Ectodermal cell (in vitro differentiated cells): ENCODE data around the gene NEDD9.

Experiments used
- H3K27ac ChIP-seq: 2 replicates; pipeline ENCODE4 v1.7.0; 2013; ENCODE audit warnings: mild to moderate bottlenecking, low read depth, low read length; ENCODE audit not compliant: insufficient read depth, poor library complexity, severe bottlenecking
- H3K27me3 ChIP-seq: 2 replicates; pipeline ENCODE4 v1.7.0; 2013; ENCODE audit warnings: mild to moderate bottlenecking, low read length; ENCODE audit not compliant: insufficient read depth, control insufficient read depth, poor library complexity, severe bottlenecking
- H3K36me3 ChIP-seq: one replicate; pipeline ENCODE4 v1.7.0; 2013; ENCODE audit warnings: low read length; ENCODE audit not compliant: control insufficient read depth, insufficient read depth
- H3K4me1 ChIP-seq: one replicate; pipeline ENCODE4 v1.7.0; 2013; ENCODE audit warnings: low read length; ENCODE audit not compliant: control insufficient read depth, insufficient read depth
- H3K4me3 ChIP-seq: 2 replicates; pipeline ENCODE4 v1.7.0; 2013; ENCODE audit warnings: low read depth, low read length, control low read depth; ENCODE audit not compliant: insufficient read depth
- H3K9me3 ChIP-seq: 2 replicates; pipeline ENCODE4 v1.7.0; 2013; ENCODE audit warnings: mild to moderate bottlenecking, low read length, moderate library complexity; ENCODE audit not compliant: control insufficient read depth
- WGBS, 2 experiments: methylation state at CpG; one replicate each; pipeline ENCODE4 v1.1.7; 2013; ENCODE audit warnings: missing lambda C conversion rate in 2 of 2; 5-methylcytosine and 5-hydroxymethylcytosine counted together

The NEDD9 gene

GRCh38 chr6:11208854-11209253 is 23.6 kb downstream of the NEDD9 start:
- Histone ChIP-seq H3K4me1 (peaks cover 17% of the 10 kb centered on the region), H3K9me3 (no peaks in the 10 kb centered on the region), H3K4me3 (no peak overlapping the region), H3K27ac (no peak overlapping the region), H3K27me3 (no peaks in the 10 kb centered on the region), H3K36me3 (peaks cover 4% of the 10 kb centered on the region)
- WGBS, 2 experiments: no CpG with 5 or more reads among the region's 1 CpG

GRCh38 chr6:11208267-11208666 is 24.2 kb downstream of the NEDD9 start:
- H3K27ac ChIP-seq: no peak overlapping the region
- H3K4me1 ChIP-seq: peaks cover 23% of the 10 kb centered on the region
- H3K9me3 ChIP-seq: no peaks in the 10 kb centered on the region
- H3K27me3 ChIP-seq: no peaks in the 10 kb centered on the region
- H3K36me3 ChIP-seq: peaks cover 4% of the 10 kb centered on the region
- WGBS, 2 experiments: 95 to 100% methylated on average over 3 of the region's 3 CpGs
- no peak overlapping the region for H3K4me3 ChIP-seq

GRCh38 chr6:11207199-11207968 is 25.1 kb downstream of the NEDD9 start:
- 92 to 96% methylated on average over 5 of the region's 5 CpGs for WGBS, 2 experiments
- H3K36me3 ChIP-seq: no peaks in the 10 kb centered on the region
- H3K9me3 ChIP-seq: no peaks in the 10 kb centered on the region
- peaks cover 30% of the 10 kb centered on the region for H3K4me1 ChIP-seq
- no peak overlapping the region for H3K4me3 ChIP-seq
- H3K27me3 ChIP-seq: no peaks in the 10 kb centered on the region
- no peak overlapping the region for H3K27ac ChIP-seq

GRCh38 chr6:11206576-11206975 is 25.9 kb downstream of the NEDD9 start:
- Histone ChIP-seq H3K9me3 (no peaks in the 10 kb centered on the region), H3K27me3 (no peaks in the 10 kb centered on the region), H3K4me3 (no peak overlapping the region), H3K27ac (no peak overlapping the region), H3K36me3 (no peaks in the 10 kb centered on the region), H3K4me1 (peaks cover 28% of the 10 kb centered on the region)
- 83 to 100% methylated on average over 2 to 3 of the region's 3 CpGs for WGBS, 2 experiments

GRCh38 chr6:11204794-11205366 is 27.6 kb downstream of the NEDD9 start:
- Histone ChIP-seq H3K4me1 (peaks cover 21% of the 10 kb centered on the region), H3K9me3 (no peaks in the 10 kb centered on the region), H3K4me3 (no peak overlapping the region), H3K27me3 (no peaks in the 10 kb centered on the region), H3K27ac (no peak overlapping the region), H3K36me3 (no peaks in the 10 kb centered on the region)
- 87 to 96% methylated on average over 4 to 5 of the region's 5 CpGs for WGBS, 2 experiments

GRCh38 chr6:11204005-11204399 is 28.5 kb downstream of the NEDD9 start:
- Histone ChIP-seq H3K9me3 (no peaks in the 10 kb centered on the region), H3K4me1 (peaks cover 21% of the 10 kb centered on the region), H3K4me3 (no peak overlapping the region), H3K27ac (no peak overlapping the region), H3K27me3 (no peaks in the 10 kb centered on the region), H3K36me3 (no peaks in the 10 kb centered on the region)
- 97 to 98% methylated on average over 4 of the region's 4 CpGs for WGBS, 2 experiments

GRCh38 chr6:11203306-11204004 is 29.0 kb downstream of the NEDD9 start:
- H3K4me1 ChIP-seq: peaks cover 21% of the 10 kb centered on the region
- peak overlapping the region; percentile 61 for H3K27ac ChIP-seq
- H3K9me3 ChIP-seq: no peaks in the 10 kb centered on the region
- WGBS, 2 experiments: 77 to 83% methylated on average over 6 of the region's 6 CpGs
- H3K4me3 ChIP-seq: no peak overlapping the region
- H3K27me3 ChIP-seq: no peaks in the 10 kb centered on the region
- H3K36me3 ChIP-seq: no peaks in the 10 kb centered on the region

- H3K27ac ChIP-seq: peak overlapping the region; percentile 61
- no peaks in the 10 kb centered on the region for H3K9me3 ChIP-seq
- H3K4me1 ChIP-seq: peaks cover 24% of the 10 kb centered on the region
- H3K27me3 ChIP-seq: no peaks in the 10 kb centered on the region
- WGBS, 2 experiments: 20 to 21% methylated on average over 9 of the region's 9 CpGs
- H3K4me3 ChIP-seq: no peak overlapping the region
- H3K36me3 ChIP-seq: no peaks in the 10 kb centered on the region
These were observed 29.8 kb downstream of the NEDD9 start for GRCh38 chr6:11202513-11203305.

- H3K27me3 ChIP-seq: no peaks in the 10 kb centered on the region
- no peaks in the 10 kb centered on the region for H3K36me3 ChIP-seq
- WGBS, 2 experiments: 96 to 100% methylated on average over 1 to 2 of the region's 4 CpGs
- H3K9me3 ChIP-seq: no peaks in the 10 kb centered on the region
- no peak overlapping the region for H3K27ac ChIP-seq
- no peak overlapping the region for H3K4me3 ChIP-seq
- H3K4me1 ChIP-seq: peaks cover 32% of the 10 kb centered on the region
These were observed 30.5 kb downstream of the NEDD9 start for GRCh38 chr6:11201772-11202512.
